ENCODE results near the gene CA10.

The CA10 gene

DNA sequence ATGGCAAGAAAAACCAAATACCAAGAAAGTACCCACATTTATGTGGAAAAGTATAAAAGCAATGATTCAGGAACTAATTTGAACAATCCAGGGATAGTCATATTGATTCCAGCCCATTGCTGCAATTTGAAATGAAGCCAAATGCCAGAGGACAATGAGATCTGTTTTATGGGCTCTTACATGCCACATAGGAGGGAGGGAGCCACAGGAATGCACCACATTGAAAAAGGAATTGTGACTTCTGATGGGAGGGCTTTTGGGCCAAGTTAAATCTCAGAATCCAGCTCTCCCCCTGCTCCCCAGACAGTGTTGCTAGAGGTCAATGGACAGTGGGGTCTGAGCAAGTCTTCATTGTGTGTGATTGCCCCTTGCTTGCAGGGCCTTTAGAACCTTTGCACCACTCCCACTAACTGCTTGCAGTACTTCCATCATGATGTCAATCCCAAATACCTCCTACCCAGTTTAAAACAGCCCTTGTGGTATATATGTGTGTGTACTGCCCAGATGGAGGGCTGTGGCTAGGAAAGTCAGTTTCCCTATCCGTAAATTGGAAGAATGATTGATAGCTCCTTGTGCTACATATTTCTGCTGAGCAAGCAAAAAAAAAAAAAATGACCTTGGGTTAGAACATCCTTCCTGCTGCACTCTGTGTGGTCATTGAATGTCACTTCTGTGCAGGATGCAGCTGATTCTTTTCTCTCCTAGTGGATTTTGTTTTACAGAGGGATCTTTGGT lies 491.4 kb downstream of the CA10 start:
- no peaks in the 10 kb centered on the region for H3K27me3 ChIP-seq (ENCODE audit: insufficient read depth, low read length)
- H3K36me3 ChIP-seq (ENCODE audit: insufficient read depth, low read depth, low read length), result no peaks in the 10 kb centered on the region
- no peak overlapping the region for H3K4me3 ChIP-seq (ENCODE audit: low read length)
- H3K9ac ChIP-seq (ENCODE audit: low read depth, low read length), result no peak overlapping the region
- no peaks in the 10 kb centered on the region for H3K4me1 ChIP-seq (ENCODE audit: insufficient read depth, low read length)
- H3K27ac ChIP-seq (ENCODE audit: low read length), result no peak overlapping the region
- peaks cover 7% of the 10 kb centered on the region for H3K9me3 ChIP-seq (ENCODE audit: insufficient read depth, low read depth, low read length)

DNA sequence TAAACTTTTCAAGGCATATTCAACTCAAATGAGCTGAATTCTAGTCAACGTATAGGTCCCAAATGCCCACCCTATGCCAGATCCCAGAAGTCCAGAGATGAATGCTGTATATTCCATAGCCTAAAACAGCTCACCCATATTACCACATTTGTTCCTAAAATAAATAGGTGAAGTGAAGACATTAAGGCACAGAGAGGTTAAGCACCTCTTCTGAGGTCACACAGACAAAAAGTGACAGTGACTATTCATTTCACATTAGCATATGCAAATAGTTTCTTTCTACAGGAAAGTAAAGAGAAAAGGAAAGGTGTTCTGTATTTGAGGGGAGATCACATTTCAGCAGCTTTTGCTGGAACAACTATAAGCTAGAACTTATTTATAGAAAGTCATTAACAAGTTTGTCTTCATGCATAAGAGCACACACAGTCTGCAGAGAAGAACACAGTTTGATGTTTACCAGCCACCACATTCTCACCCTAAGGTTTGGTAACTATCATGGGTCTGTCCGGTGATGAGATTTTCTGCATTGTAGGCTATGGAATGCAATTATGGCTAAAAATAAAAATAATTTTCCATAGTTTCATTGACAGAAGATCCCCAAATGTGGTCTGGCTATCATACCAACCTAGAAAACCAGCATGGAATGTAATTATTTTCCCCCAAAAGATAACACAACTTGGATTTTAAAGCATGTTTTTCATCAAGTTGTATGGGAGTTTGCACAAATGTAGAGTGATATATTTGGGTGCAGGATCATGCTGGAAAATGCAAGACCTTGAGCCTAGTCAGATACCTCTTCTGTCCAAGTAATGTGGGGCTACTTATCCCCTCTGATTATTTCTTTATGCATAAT lies 496.1 kb downstream of the CA10 start:
- Histone ChIP-seq H3K4me1 (ENCODE audit: insufficient read depth, low read length) (no peaks in the 10 kb centered on the region), H3K36me3 (ENCODE audit: insufficient read depth, low read depth, low read length) (no peaks in the 10 kb centered on the region), H3K27ac (ENCODE audit: low read length) (no peak overlapping the region), H3K9me3 (ENCODE audit: insufficient read depth, low read depth, low read length) (no peaks in the 10 kb centered on the region), H3K4me3 (ENCODE audit: low read length) (no peak overlapping the region), H3K9ac (ENCODE audit: low read depth, low read length) (no peak overlapping the region), H3K27me3 (ENCODE audit: insufficient read depth, low read length) (no peaks in the 10 kb centered on the region)

DNA sequence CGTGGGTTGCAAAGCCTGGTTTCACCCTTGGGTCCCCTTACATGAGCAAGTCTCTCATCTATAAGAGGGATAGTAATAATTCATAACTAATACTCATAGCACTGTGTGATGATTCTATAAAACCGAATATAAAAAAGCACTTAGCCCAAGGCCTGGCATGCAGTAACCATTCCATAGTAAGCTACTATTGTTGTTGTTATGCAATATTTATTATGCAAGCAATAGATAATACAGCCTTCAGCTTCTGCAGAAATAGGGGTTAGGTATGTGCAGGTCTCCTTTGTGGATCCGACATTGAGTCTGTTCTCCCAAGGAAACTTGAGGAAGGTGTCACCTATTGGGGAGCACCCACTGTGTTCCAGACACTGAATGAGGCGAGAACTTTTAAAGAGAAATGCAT lies 497.1 kb downstream of the CA10 start:
- Histone ChIP-seq H3K36me3 (ENCODE audit: insufficient read depth, low read depth, low read length) (no peaks in the 10 kb centered on the region), H3K27ac (ENCODE audit: low read length) (no peak overlapping the region), H3K4me3 (ENCODE audit: low read length) (no peak overlapping the region), H3K9ac (ENCODE audit: low read depth, low read length) (no peak overlapping the region), H3K9me3 (ENCODE audit: insufficient read depth, low read depth, low read length) (no peaks in the 10 kb centered on the region), H3K4me1 (ENCODE audit: insufficient read depth, low read length) (no peaks in the 10 kb centered on the region), H3K27me3 (ENCODE audit: insufficient read depth, low read length) (no peaks in the 10 kb centered on the region)

DNA sequence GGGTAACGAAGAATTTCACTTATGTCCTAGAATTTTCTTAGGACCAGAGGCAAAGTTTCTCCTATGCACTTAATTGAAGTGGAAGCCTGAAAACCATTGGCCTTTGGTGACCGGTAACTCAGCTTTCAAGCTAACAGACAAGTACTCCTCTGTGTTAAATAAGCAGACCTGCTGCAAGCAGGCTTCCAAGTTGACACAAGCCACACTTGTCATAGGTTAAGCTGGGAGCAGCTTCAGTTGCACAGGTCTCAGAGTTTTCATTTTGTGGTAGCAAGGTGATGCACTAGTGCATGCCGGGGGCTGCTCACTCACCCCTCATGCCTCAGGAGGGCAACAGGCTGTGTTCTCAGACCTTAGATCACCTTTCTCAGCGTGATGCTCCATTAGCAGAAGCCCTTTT lies 498.2 kb downstream of the CA10 start:
- H3K27me3 ChIP-seq (ENCODE audit: insufficient read depth, low read length), result no peaks in the 10 kb centered on the region
- no peaks in the 10 kb centered on the region for H3K4me1 ChIP-seq (ENCODE audit: insufficient read depth, low read length)
- no peaks in the 10 kb centered on the region for H3K9me3 ChIP-seq (ENCODE audit: insufficient read depth, low read depth, low read length)
- no peaks in the 10 kb centered on the region for H3K36me3 ChIP-seq (ENCODE audit: insufficient read depth, low read depth, low read length)
- H3K27ac ChIP-seq (ENCODE audit: low read length), result no peak overlapping the region
- no peak overlapping the region for H3K9ac ChIP-seq (ENCODE audit: low read depth, low read length)
- H3K4me3 ChIP-seq (ENCODE audit: low read length), result no peak overlapping the region

DNA sequence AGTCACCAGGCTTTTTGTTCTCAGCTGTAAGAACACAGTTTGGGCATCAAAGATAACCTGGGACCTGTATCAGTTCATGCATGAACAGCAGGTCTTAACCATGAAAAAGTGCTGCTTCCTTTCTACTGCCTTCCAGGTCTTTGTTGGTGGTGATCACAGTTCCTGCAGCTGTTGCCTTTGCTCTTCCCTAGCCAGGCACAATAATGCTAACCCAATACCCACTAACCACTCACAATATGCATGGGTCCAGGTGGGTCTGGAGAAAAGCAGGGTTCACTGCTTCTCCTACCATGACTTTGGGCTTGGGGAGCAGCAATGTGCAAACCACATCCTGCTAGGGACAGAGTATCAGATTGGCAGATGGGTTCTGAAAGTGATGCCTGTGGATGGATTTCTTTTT lies 501.3 kb downstream of the CA10 start:
- Histone ChIP-seq H3K9me3 (ENCODE audit: insufficient read depth, low read depth, low read length) (no peaks in the 10 kb centered on the region), H3K27ac (ENCODE audit: low read length) (no peak overlapping the region), H3K4me1 (ENCODE audit: insufficient read depth, low read length) (no peaks in the 10 kb centered on the region), H3K27me3 (ENCODE audit: insufficient read depth, low read length) (no peaks in the 10 kb centered on the region), H3K36me3 (ENCODE audit: insufficient read depth, low read depth, low read length) (no peaks in the 10 kb centered on the region), H3K9ac (ENCODE audit: low read depth, low read length) (no peak overlapping the region), H3K4me3 (ENCODE audit: low read length) (no peak overlapping the region)

DNA sequence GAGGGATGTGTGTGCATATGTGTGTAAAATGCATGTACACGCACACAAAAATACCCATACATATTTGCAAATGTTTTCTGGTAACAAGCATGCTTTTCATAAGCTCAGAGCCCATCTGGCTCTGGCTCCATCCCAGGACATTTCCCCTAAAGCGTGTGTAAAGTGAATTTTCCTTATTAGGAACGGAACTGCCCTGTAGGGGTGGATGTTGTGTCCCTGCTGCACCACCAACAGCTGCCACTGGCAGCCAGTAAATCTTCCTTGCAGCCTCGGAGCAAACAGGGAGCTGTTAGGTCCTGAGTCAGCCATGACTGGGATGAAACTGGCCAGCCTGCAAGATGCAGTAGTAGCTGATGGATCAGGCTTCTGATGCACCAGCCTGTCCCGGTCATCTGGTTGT lies 504.6 kb downstream of the CA10 start:
- Histone ChIP-seq H3K27ac (ENCODE audit: low read length) (no peak overlapping the region), H3K9ac (ENCODE audit: low read depth, low read length) (no peak overlapping the region), H3K27me3 (ENCODE audit: insufficient read depth, low read length) (no peaks in the 10 kb centered on the region), H3K36me3 (ENCODE audit: insufficient read depth, low read depth, low read length) (no peaks in the 10 kb centered on the region), H3K4me3 (ENCODE audit: low read length) (no peak overlapping the region), H3K9me3 (ENCODE audit: insufficient read depth, low read depth, low read length) (no peaks in the 10 kb centered on the region), H3K4me1 (ENCODE audit: insufficient read depth, low read length) (no peaks in the 10 kb centered on the region)

- Histone ChIP-seq H3K9ac (ENCODE audit: low read depth, low read length) (no peak overlapping the region), H3K9me3 (ENCODE audit: insufficient read depth, low read depth, low read length) (no peaks in the 10 kb centered on the region), H3K4me1 (ENCODE audit: insufficient read depth, low read length) (no peaks in the 10 kb centered on the region), H3K36me3 (ENCODE audit: insufficient read depth, low read depth, low read length) (no peaks in the 10 kb centered on the region), H3K27ac (ENCODE audit: low read length) (no peak overlapping the region), H3K4me3 (ENCODE audit: low read length) (no peak overlapping the region), H3K27me3 (ENCODE audit: insufficient read depth, low read length) (no peaks in the 10 kb centered on the region)
These were observed 506.0 kb downstream of the CA10 start for GRCh38 chr17:51652529-51652928.

- Histone ChIP-seq H3K4me1 (ENCODE audit: insufficient read depth, low read length) (peaks cover 8% of the 10 kb centered on the region; the same call in 1 of the 2 replicates), H3K9ac (ENCODE audit: low read depth, low read length) (no peak overlapping the region), H3K36me3 (ENCODE audit: insufficient read depth, low read depth, low read length) (no peaks in the 10 kb centered on the region), H3K9me3 (ENCODE audit: insufficient read depth, low read depth, low read length) (no peaks in the 10 kb centered on the region), H3K27ac (ENCODE audit: low read length) (no peak overlapping the region), H3K4me3 (ENCODE audit: low read length) (no peak overlapping the region), H3K27me3 (ENCODE audit: insufficient read depth, low read length) (no peaks in the 10 kb centered on the region)
These were observed 506.8 kb downstream of the CA10 start for GRCh38 chr17:51651513-51652298.

- no peaks in the 10 kb centered on the region for H3K27me3 ChIP-seq (ENCODE audit: insufficient read depth, low read length)
- no peaks in the 10 kb centered on the region for H3K9me3 ChIP-seq (ENCODE audit: insufficient read depth, low read depth, low read length)
- no peaks in the 10 kb centered on the region for H3K36me3 ChIP-seq (ENCODE audit: insufficient read depth, low read depth, low read length)
- no peak overlapping the region for H3K9ac ChIP-seq (ENCODE audit: low read depth, low read length)
- no peak overlapping the region for H3K4me3 ChIP-seq (ENCODE audit: low read length)
- H3K4me1 ChIP-seq (ENCODE audit: insufficient read depth, low read length), result peaks cover 10% of the 10 kb centered on the region; the same call in 1 of the 2 replicates
- H3K27ac ChIP-seq (ENCODE audit: low read length), result no peak overlapping the region
These were observed 507.7 kb downstream of the CA10 start for GRCh38 chr17:51650772-51651171.

DNA sequence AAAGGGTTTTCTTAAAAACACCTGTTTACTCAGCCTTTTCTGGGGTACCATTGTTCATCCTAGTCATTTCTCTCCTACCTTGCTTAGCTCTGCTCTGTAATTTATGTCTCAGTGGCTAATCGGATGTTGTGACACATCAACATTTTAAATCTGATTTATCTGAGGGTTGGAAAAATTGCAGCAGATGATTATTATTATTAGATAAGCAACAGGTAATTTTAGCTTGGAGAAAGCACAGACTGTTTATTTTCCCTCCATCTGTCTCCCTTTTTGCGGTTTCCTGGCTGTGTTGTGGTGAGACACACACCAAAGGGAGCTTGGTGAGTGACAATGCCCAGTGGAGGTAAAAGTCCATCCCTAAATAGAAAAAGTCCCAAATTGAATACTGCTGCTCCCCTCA lies 508.3 kb downstream of the CA10 start:
- Histone ChIP-seq H3K9me3 (ENCODE audit: insufficient read depth, low read depth, low read length) (no peaks in the 10 kb centered on the region), H3K27me3 (ENCODE audit: insufficient read depth, low read length) (no peaks in the 10 kb centered on the region), H3K27ac (ENCODE audit: low read length) (no peak overlapping the region), H3K4me3 (ENCODE audit: low read length) (no peak overlapping the region), H3K4me1 (ENCODE audit: insufficient read depth, low read length) (peaks cover 10% of the 10 kb centered on the region; the same call in 1 of the 2 replicates), H3K9ac (ENCODE audit: low read depth, low read length) (no peak overlapping the region), H3K36me3 (ENCODE audit: insufficient read depth, low read depth, low read length) (no peaks in the 10 kb centered on the region)

GRCh38 chr17:51647826-51648225 lies 510.7 kb downstream of the CA10 start:
- no peaks in the 10 kb centered on the region for H3K27me3 ChIP-seq (ENCODE audit: insufficient read depth, low read length)
- H3K27ac ChIP-seq (ENCODE audit: low read length), result no peak overlapping the region
- H3K4me1 ChIP-seq (ENCODE audit: insufficient read depth, low read length), result peaks cover 10% of the 10 kb centered on the region; the same call in 1 of the 2 replicates
- H3K4me3 ChIP-seq (ENCODE audit: low read length), result no peak overlapping the region
- no peak overlapping the region for H3K9ac ChIP-seq (ENCODE audit: low read depth, low read length)
- H3K36me3 ChIP-seq (ENCODE audit: insufficient read depth, low read depth, low read length), result no peaks in the 10 kb centered on the region
- H3K9me3 ChIP-seq (ENCODE audit: insufficient read depth, low read depth, low read length), result no peaks in the 10 kb centered on the region
